Activated CD4-positive, alpha-beta T cell treated with anti-CD3 and anti-CD28 coated beads for 48 hours (primary cell): ENCODE measurements around the gene FLVCR1.
"Not testable (repeated sequence)": the region's sequence is repeated elsewhere in the genome, so short reads cannot be mapped to it uniquely, and the experiment has no call there.

Experiments used
- DNase-seq: peaks from one replicate; pipeline ENCODE4 v3.0.0-alpha.2; 2020

Gene FLVCR1

DNA sequence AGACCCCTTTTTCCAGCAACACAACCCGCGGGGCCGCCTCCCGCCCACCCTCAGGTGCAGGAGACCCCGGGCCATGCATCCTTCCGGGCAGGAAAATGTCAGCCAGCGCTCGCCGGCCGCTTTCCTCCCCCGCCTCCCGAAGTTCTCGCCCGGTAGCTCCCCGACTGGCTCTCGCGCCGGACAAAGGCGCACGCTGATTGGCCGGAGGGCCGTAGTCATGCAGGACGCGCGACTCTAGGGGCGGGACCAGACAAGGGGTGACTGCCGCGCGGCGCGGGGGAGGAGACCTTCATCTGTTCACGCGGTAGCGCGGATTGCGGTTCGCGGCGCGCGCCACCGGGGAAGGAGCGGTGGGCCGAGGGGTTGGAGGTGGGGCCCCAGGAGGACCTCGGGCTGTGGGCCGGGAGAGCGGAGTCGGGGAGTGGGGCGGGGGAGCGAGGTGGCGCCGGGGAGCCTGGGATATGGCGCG, at the start of gene FLVCR1:
Gene FLVCR1 (plus strand): TSS at position 284 of the 469 bp plus-strand sequence. CDS start 178 bp downstream, at position 462.
- peak; percentile 97 for DNase-seq

DNA sequence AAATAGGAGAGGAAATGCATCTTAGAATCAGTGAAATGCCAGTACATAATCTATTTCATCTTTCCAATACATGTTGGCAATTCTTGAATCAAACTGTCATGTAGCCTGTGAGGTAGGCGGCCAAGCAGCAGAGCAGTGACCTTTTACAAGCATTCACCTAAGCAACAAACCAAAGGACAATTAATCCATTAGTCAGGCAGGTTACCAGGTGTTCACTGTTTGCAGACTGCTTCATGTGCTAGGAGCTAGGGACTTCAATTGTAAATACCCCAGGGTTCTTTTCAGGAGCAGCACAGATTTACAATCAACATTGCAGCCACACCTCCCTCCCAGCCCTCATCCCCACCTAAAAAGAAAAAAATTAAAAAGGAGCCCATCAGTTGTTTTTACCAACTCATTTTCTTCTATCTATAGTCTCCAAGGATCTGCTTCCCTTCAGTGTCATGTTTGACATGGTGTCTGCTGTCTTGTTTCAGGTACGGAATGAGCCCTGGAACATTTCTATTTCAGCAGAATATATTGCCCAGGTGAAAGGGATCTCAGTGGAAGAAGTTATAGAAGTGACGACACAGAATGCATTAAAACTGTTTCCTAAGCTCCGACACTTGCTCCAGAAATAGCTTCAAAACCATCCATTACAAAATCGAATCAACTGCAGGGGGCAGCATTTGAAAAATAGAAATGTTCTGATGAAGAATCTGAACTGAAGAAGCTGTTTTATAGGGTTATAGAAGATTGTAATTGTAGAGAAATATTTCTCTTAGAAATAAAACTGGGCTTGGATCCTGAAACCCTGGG, 43.3 kb upstream of the FLVCR1 start:
- no peak for DNase-seq

DNA sequence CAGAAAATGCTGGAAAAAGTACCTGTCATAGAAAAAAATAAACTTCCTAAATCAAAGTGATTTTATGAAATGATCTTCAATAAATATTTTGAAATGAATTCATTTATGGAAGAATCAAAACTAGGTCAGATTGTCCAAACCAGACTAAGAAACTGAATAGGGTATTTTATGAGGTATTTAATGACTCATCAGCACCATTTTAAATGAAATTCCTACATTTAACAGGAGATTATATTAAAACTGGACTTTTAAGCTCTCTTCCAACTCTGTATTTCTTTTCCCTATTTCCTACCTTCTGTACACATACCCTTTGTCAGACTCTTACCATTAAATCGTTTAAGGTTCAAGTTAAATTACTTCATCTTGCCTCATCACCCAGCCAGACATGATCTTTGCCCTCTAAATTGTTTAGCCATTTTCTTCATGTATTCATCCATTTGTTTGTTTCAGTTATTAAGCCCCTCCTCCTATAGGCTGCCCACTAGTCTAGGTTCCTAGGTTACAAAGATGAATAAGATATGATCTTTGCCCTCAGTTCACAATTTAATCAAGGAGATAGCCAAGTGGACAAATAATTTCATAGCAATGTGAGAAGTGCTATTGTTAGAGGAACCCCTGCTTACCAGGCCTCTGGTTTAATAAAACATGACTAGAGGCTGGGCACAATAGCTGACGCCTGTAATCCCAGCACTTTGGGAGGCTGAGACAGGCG, 41.4 kb upstream of the FLVCR1 start:
- DNase-seq, result no peak

DNA sequence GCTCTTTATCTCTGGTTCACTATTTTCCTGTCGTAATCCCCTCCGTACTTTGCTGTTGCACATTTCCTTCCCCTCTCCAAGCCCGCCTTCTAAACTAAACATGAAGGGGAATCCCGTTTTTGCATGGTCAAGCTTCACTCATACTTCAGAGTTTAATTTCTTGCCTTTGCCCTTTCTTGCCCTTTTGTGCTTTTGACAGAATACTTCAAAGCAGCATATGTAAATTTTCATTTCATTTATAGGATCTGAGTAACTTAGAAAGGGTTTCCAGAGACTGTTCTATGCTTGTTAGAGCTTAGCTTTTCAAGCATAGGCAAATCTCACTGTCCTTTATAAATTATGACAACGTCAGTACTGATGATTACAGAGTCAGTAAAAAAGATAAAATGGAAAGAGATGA, 38.3 kb upstream of the FLVCR1 start:
- no peak for DNase-seq

DNA sequence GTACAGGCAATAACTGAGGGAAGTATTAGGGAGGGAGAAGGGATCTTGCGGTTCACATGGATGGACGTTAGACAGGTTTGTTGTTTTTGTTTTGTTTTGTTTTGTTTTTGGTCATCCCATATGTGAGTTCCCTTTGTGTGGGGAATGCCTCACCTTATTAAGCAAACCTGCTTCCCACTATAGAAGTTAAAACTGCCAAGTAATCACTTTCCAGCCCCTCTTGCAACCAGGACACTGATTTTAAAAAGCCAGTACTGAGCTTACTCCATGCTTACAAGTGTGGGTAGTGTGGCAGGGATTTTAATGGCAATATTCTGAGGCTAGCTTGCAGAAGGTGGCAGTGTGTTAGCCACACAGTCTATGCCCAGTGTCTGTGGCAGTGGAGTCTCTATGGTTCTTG, 37.1 kb upstream of the FLVCR1 start:
- no peak for DNase-seq

DNA sequence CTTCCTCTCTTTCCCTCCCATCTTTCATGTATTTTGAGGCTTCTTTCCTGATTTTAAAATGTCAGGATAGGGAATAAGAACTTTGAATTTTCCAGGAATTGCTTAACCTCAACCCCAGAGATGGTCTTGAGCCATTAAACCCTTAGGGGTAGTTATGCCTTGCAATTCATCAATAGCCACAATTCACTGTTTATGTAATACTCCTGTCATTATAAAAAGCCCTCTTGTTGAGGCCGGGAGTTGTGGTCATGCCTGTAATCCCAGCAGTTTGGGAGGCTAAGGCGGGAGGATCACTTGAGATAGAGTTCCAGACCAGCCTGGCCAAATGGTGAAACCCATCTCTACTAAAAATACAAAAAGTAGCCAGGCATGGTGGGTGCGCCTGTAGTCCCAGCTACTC, 35.1 kb upstream of the FLVCR1 start:
- DNase-seq, result no peak

DNA sequence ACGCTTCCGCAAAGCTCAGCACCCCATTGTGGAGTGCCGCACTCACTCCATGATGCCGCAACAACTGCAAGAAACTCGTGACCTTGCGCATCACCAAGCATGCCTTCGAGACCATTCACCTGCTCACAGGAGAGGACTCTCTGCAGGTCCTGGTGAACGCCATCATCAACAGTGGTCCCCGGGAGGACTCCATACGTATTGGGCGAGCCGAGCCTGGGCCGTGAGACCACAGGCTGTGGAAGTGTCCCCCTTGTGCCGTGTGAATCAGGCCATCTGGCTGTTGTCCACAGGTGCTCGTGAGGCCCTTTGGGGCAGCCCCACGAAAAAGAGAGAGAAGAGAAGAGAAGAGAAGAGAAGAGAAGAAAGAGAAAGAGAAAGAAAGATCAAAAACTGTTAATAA, 33.9 kb upstream of the FLVCR1 start:
- DNase-seq, result no peak

DNA sequence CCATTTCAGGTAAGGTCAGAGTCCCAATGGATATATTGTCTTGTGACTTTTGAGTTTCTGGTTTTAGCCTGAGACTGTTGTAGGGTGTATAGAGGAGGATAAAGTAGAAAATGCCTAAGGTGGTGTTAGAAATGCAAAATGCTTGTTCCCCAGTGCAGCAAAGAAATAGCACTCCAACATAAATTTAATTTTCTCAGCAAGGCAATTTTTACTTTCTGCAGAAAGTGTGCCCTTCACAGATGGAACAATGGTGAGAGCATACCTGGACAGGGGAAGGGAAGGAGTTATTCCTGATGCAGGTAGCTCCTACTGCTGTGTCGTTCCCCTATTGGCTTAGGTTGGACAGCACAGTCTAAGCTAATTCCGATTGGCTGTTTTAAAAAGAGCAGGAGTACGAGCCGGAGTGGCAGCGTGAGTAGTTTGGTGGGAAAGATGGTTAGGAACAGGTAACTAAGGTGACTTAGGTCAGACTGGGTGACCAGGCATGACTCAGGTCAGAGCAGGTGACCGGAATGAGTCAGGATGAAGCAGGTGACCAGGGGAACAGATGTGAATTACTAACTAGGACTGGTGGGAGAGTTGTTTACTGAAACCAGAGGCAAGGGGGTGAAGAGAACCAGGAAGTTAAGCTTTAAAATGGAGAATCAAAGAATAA, 32.1 kb upstream of the FLVCR1 start:
- no peak for DNase-seq

DNA sequence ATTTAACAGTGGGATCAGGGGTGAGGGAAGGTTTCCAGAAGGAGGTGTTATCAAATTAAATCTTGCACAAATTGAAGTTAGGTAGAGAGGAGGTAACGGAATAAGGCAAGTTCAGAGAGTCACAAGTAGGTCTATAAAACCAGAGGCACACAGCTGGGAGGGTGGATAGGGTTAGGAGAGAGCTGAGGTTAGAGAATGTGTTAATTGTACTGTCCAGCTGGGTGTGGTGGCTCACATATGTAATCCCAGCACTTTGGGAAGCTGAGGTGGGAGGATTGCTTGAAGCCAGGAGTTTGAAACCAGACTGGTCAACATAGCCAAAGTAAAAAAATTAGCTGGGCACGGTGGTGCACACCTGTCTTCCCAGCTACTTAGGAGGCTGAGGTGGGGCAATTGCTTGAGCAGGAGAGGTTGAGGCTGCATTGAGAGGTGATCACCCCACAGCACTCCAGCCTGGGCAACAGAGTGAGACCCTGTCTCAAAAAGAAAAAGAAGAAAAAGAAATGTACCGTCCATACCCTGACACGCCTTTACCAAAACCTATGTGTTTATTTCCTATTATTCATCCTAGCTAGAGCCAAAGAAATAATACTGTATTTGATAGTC, 30.8 kb upstream of the FLVCR1 start:
- DNase-seq, result no peak

DNA sequence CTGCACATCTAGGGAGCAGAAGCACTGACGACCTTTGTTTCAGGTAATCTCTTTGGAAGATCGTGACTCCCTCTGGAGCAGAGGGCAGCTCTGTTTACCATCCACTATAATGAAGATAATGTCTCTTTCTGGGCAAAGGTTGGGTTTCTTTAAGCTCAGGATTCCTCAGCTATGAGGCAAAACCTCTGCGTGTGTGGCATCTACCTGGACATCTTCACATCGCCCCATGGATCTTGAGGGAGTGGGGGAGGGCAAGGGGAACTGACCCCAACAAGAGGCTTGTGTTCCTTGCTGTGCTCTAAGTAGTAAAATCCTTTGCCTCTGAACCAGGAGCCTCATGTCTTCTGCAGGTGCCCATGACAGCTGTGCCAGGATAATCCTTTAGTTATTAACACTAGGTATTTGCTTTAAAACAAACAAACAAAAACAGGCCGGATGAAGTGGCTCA, 30.2 kb upstream of the FLVCR1 start:
- DNase-seq, result no peak

DNA sequence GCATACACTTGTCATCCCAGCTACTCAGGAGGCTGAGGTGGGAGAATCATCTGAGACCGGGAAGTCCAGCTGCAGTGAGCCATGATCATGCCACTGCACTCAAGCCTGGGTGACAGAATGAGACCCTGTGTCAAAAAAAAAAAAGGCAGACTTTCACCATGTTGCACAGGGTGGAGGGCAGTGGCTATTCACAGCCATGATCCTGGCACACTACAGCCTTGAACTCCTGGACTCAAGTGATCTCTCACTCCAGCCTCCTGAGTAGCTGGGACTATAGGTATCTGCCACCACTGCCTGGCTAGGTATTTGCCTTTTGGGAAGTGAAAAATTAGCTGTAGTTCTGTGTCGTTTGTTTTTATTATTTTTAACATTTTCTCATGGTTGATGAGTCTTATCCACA, 29.7 kb upstream of the FLVCR1 start:
- DNase-seq, result no peak

DNA sequence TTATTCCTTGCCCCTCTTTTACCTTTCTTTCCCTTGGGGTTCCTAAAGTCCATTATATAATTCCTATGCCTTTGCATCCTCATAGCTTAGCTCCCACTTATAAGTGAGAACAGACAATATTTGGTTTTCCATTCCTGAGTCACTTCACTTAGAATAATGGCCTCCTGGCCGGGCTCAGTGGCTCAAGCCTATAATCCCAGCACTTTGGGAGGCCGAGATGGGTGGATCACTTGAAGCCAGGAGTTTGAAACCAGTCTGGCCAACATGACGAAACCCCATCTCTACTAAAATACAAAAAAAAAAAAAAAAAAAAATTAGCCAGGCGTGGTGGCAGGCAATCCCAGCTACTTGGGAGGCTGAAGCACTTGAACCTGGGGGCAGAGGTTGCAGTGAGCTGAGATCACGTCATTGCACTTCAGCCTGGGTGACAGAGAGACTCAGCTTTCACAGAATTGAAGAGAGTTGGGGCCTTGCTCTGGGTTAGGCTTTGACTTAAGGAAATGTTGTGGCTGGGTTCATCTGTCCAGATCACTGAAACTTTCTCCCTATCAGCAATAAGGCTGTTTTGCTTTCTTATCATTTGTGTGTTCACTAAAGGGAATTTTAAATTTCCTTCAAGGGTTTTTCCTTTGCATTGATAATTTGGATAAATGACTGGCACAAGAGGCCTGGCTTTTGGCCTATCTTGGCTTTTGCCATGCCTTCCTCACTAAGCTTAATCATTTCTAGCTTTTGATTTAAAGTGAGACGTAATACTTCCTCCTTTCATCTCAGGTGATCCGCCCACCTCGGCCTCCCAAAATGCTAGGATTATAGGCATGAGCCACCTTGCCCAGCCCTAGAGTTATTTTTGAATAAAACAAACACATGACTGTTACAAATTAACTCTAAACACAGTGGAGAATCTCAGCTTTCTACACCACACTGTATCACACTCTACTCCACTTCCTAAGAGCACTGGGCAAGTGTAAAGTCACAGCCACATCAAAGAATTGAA, 24.6 kb upstream of the FLVCR1 start:
- DNase-seq, result peak; percentile 19

DNA sequence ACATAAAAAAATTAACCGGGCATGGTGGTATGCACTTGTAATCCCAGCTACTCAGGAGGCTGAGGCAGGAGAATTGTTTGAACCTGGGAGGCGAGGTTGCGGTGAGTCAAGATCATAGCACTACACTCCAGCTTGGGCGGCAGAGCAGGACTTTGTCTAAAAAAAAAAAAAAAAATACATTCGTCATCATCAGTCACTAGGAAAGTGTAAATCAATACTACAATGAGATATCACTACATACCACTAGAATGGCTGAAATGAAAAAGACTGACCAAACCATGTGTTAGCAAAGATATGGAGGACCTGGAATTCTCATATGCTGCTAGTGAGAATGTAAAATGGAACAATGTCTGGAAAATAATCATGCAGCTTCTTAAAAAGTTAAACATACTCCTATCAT, 19.9 kb upstream of the FLVCR1 start:
- no peak for DNase-seq

DNA sequence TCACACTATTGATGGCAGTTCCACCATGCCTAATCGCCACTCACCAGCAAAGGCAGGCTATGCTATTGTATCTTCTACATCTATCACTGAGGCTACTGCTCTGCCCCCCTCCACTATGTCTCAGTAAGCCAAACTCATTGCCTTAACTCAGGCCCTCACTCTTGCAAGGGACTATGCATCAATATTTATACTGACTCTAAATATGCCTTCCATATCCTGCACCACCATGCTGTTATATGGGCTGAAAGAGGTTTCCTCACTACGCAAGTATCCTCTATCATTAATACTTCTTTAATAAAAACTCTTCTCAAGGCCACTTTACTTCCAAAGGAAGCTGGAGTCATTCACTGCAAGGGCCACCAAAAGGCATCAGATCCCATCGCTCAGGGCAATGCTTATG, 13.6 kb upstream of the FLVCR1 start:
- not testable (repeated sequence) for DNase-seq

DNA sequence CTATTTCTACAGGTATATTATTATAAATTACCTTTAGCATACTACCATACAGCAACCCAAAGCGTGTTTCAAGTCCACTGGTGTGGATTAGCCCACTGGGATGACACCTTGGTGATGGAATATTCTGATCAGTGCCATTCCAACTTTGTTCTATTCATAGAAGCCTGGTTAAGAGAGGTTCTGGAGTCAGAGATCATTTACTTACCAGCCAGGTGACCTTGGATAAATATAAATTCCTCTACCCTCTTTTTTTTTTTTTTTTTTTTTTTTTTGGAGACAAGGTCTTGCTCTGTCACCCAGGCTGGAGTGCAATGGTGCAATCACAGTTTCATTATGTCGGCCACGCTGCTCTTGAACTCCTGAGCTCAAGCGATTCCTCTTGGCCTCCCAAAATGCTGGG, 10.5 kb upstream of the FLVCR1 start, which contains the start of gene SPATA45:
Gene SPATA45 (minus strand): TSS at position 101 of the 400 bp plus-strand sequence. CDS start 11,500 bp downstream, outside the sequence.
- no peak for DNase-seq

DNA sequence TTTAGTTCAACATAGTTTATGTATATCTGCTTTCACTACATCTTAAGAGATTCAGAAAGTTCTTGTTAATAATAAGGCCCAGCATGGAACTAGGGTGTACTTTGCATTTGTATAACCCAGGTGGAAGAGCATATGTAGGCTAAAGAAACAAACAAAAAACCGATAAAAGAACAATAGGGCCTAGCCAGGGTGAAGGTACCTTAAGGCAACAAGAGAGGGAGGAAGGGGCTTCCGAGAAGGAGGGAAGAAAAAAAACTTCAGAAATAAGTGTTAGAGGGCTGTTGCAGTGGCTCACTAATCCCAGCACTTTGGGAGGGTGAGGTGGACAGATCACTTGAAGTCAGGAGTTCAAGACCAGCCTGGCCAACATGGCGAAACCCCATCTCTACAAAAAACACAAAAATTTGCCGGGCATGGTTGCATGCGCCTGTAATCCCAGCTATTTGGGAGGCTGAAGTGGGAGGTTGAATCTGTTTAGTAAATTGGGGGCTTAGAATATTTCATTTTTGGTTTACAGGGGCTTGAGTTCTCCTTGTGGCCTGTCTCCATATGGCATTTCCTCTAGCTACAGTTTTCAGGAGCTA, 5.9 kb upstream of the FLVCR1 start:
- no peak for DNase-seq

DNA sequence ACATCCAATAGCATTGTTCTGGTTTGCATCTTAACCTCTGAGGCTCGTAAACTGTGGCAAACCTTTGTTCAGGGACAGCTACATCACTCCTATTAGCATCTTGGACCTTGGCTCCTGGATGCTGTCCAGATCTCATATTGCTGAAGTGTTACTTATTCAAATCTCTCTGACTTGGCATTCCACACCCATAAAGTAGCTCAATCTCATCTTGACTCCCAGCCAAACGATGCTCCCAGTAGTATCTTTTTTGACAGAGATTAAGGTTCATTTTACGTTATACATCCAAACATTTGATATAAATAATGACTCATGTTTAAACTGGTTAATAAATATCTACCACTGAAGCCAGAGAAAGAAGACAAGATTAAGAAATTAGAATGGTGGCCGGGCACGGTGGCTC, 4.4 kb upstream of the FLVCR1 start:
- DNase-seq, result no peak

DNA sequence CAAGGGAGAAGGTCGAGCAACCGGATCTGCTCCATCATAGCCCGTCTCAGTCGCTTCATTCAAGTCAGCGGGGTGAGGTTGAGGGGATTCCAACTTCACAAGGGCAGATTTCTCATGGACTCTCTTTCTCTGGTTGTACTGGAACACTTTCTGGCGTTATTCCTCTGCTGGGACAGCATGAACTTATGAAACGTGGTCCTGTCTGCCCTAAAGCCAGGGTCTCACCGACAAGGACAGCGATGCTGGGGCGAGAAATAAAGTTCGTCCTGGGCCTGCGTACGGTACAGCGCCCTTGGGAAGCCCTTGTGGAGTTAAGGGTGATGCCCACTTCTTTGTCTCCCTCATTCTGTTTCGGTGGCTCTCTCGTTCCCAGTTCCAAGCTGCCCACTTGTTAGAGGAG, 1.3 kb upstream of the FLVCR1 start:
- DNase-seq, result no peak

DNA sequence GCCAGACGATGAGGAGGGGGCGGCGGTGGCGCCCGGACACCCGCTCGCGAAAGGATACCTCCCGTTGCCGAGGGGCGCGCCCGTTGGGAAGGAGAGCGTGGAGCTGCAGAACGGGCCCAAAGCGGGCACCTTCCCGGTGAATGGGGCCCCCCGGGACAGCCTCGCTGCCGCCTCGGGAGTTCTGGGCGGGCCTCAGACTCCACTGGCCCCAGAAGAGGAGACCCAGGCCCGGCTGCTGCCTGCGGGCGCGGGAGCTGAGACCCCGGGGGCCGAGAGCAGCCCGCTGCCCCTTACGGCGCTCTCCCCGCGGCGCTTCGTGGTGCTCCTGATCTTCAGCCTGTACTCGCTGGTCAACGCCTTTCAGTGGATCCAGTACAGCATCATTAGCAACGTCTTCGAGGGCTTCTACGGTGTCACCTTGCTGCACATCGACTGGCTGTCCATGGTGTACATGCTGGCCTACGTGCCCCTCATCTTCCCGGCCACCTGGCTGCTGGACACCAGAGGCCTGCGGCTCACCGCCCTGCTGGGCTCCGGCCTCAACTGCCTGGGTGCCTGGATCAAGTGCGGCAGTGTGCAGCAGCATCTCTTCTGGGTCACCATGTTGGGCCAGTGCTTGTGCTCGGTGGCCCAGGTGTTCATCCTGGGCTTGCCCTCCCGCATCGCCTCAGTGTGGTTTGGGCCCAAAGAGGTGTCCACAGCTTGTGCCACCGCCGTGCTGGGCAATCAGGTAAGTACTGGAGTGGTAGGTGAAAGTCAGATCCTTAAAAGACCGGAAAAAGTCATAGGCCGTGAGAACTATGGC, 588 bp downstream of the FLVCR1 start:
- peak; percentile 11 for DNase-seq
